ENCODE measurements around the gene AMD1. TPM values are rescaled to one million over a fixed set of nuclear protein-coding genes. Genes with fewer than 3 reads are reported as not detected.
"Not testable (repeated sequence)": the region's sequence is repeated elsewhere in the genome, so short reads cannot be mapped to it uniquely, and the experiment has no call there.

Gene AMD1
- total RNA-seq, 4 donors from 2014 or later: 46.2 to 93.1 (median 59.6) TPM

GRCh38 chr6:110895907-110896608, 21.5 kb downstream of the AMD1 start:
- no peak overlapping the region for H3K4me3 ChIP-seq
- peaks cover 43 to 78% (median 60%) of the 10 kb centered on the region in 4 donors for H3K36me3 ChIP-seq
- H3K27ac ChIP-seq (replicated peaks in 1 of 4): no peak overlapping the region
- TF ChIP-seq, protein P1, sequence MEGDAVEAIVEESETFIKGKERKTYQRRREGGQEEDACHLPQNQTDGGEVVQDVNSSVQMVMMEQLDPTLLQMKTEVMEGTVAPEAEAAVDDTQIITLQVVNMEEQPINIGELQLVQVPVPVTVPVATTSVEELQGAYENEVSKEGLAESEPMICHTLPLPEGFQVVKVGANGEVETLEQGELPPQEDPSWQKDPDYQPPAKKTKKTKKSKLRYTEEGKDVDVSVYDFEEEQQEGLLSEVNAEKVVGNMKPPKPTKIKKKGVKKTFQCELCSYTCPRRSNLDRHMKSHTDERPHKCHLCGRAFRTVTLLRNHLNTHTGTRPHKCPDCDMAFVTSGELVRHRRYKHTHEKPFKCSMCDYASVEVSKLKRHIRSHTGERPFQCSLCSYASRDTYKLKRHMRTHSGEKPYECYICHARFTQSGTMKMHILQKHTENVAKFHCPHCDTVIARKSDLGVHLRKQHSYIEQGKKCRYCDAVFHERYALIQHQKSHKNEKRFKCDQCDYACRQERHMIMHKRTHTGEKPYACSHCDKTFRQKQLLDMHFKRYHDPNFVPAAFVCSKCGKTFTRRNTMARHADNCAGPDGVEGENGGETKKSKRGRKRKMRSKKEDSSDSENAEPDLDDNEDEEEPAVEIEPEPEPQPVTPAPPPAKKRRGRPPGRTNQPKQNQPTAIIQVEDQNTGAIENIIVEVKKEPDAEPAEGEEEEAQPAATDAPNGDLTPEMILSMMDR (IDR thresholded peaks at IDR 0.05): no peak
- TF ChIP-seq POLR2AphosphoS5 (IDR thresholded peaks at IDR 0.05): no peak
- no peak for TF ChIP-seq POLR2A (IDR thresholded peaks at IDR 0.05; ENCODE audit: low read depth)
- no peak for TF ChIP-seq EP300 (IDR thresholded peaks at IDR 0.05)
- no peak for DNase-seq (ENCODE audit: extremely low spot score)
- WGBS: 99% methylated on average over 4 of the region's 4 CpGs
- no peaks in the 10 kb centered on the region for H3K9me3 ChIP-seq
- intact Hi-C loops (cut with DNase I): no loop called here
- no peaks in the 10 kb centered on the region for H3K27me3 ChIP-seq
- H3K4me1 ChIP-seq: no peaks in the 10 kb centered on the region

DNA sequence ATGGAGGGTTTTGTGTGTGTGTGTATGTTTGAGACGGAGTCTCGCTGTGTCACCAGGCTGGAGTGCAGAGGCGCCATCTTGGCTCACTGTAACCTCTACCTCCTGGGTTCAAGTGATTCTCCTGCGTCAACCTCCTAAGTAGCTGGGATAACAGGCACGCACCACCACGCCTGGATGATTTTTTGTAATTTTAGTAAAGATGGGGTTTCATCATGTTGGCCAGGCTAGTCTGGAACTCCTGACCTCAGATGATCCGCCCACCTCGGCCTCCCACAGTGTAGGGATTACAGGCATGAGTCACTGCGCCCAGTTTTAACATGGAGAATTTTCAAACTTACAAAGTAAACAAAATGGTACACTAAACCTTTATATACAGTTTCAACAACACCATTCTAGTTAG, 22.8 kb downstream of the AMD1 start:
- H3K4me3 ChIP-seq: no peak overlapping the region
- peaks cover 37 to 64% (median 46%) of the 10 kb centered on the region in 4 donors for H3K36me3 ChIP-seq
- no peak for DNase-seq (ENCODE audit: extremely low spot score)
- H3K27ac ChIP-seq (replicated peaks in 1 of 4): no peak overlapping the region
- no peaks in the 10 kb centered on the region for H3K4me1 ChIP-seq
- no peak for TF ChIP-seq POLR2AphosphoS5 (IDR thresholded peaks at IDR 0.05)
- TF ChIP-seq EP300 (IDR thresholded peaks at IDR 0.05): no peak
- TF ChIP-seq POLR2A (IDR thresholded peaks at IDR 0.05; ENCODE audit: low read depth): no peak
- TF ChIP-seq, protein P1 (IDR thresholded peaks at IDR 0.05): no peak
- WGBS: 96% methylated on average over 9 of the region's 9 CpGs
- intact Hi-C loops (cut with DNase I): no loop called here
- H3K27me3 ChIP-seq: no peaks in the 10 kb centered on the region
- no peaks in the 10 kb centered on the region for H3K9me3 ChIP-seq

GRCh38 chr6:110898111-110898510, 23.5 kb downstream of the AMD1 start:
- no peak for DNase-seq (ENCODE audit: extremely low spot score)
- no peak overlapping the region for H3K27ac ChIP-seq (replicated peaks in 1 of 4)
- H3K4me1 ChIP-seq: no peaks in the 10 kb centered on the region
- no peaks in the 10 kb centered on the region for H3K27me3 ChIP-seq
- WGBS: 88% methylated on average over 5 of the region's 5 CpGs
- TF ChIP-seq EP300 (IDR thresholded peaks at IDR 0.05) (no peak), POLR2A (IDR thresholded peaks at IDR 0.05; ENCODE audit: low read depth) (no peak), POLR2AphosphoS5 (IDR thresholded peaks at IDR 0.05) (no peak)
- TF ChIP-seq, protein P1 (IDR thresholded peaks at IDR 0.05): no peak
- no peaks in the 10 kb centered on the region for H3K9me3 ChIP-seq
- H3K4me3 ChIP-seq: no peak overlapping the region
- intact Hi-C loops (cut with DNase I): no loop called here
- peaks cover 30 to 58% (median 40%) of the 10 kb centered on the region in 4 donors for H3K36me3 ChIP-seq

DNA sequence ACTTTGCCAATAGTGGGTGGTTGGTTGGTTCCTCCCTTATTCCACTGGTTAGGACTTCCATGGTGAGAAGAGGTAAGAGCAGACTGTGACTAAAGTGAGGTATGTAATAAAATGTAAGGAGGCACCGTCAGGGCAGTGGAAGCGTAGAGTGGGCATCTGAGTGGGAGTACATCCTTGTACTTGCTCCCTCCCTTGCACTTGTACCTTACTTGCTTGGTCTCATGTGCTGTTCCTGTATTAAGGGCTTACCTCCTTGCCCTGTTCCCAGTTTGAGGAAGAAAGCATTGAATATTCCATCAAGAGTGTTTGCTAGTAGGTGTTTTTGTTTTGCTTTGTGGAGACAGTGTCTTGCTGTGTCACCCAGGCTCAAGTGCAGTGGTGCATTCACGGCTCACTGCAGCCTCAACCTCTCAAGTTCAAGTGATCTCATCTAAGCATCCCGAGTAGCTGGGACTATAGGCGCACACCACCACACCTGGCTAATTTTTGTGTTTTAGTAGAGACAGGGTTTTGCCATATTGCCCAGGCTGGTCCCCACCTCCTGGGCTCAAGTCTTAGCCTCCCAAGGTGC, 25.5 kb downstream of the AMD1 start:
- Histone ChIP-seq H3K27me3 (no peaks in the 10 kb centered on the region), H3K4me1 (no peaks in the 10 kb centered on the region), H3K9me3 (peaks cover 0 to 6% (median 5%) of the 10 kb centered on the region in 4 donors), H3K4me3 (no peak overlapping the region), H3K27ac (replicated peaks in 1 of 4) (no peak overlapping the region), H3K36me3 (peaks cover 18 to 38% (median 23%) of the 10 kb centered on the region in 4 donors)
- intact Hi-C loops (cut with DNase I): no loop called here
- no peak for DNase-seq (ENCODE audit: extremely low spot score)
- no peak for TF ChIP-seq EP300 (IDR thresholded peaks at IDR 0.05)
- WGBS: 96% methylated on average over 5 of the region's 5 CpGs

DNA sequence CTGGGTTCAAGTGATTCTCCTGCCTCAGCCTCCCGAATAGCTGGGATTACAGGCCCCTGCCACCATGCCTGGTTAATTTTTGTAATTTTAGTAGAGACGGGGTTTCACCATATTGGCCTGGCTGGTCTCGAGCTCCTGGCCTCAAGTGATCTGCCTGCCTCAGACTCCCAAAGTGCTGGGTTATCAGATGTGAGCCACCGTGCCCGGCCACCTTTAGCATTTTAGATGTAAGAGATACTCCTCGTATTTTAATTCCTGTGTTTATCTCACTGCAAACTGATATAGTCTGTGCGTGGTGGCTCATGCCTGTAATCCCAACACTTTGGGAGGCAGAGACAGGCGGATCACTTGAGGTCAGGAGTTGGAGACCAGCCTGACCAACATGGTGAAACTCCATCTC, 27.0 kb downstream of the AMD1 start:
- H3K9me3 ChIP-seq: peaks cover 0 to 12% (median 6%) of the 10 kb centered on the region in 4 donors
- peaks cover 10 to 26% (median 12%) of the 10 kb centered on the region in 4 donors for H3K36me3 ChIP-seq
- DNase-seq (ENCODE audit: extremely low spot score); H3K27ac ChIP-seq (replicated peaks in 1 of 4); intact Hi-C loops (cut with DNase I); H3K27me3 ChIP-seq; H3K4me3 ChIP-seq; H3K4me1 ChIP-seq: not testable (repeated sequence)
- WGBS: 97% methylated on average over 8 of the region's 8 CpGs

Data from esophagus muscularis mucosa (tissue), 4 donors.